Measurements from ENCODE around the gene MRLN.
"Not testable (repeated sequence)": the region's sequence is repeated elsewhere in the genome, so short reads cannot be mapped to it uniquely, and the experiment has no call there.

The MRLN gene

GRCh38 chr10:59750155-59750945, 2.9 kb downstream of the MRLN start:
- FAIRE-seq, result no peak
- no peak for DNase-seq (ENCODE audit: extremely low spot score, insufficient read length, low read depth)

GRCh38 chr10:59748834-59749233, 4.4 kb downstream of the MRLN start:
- FAIRE-seq, result no peak
- no peak for DNase-seq (ENCODE audit: extremely low spot score, insufficient read length, low read depth)

DNA sequence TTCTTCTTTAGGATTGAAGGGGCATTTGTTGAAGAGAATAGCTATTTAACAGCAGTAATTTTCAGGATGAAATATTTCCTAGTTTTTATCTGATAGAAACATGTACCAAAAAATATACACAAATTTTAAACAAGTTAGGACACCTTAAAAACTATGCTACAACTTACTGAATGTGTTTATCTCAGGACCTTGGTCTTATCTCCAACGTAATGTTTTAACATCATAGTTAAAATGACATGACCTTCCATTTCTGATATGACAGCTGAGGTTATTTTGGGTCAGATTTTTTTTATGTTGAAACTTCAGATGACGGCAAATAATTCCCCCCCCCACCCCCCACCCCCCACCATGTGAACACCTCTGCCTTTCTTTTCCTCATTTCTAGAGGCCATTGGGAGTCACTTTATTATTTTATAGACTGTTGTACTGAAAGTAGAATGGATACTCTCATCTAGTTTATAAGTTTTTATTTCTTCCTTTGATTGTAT, 8.0 kb downstream of the MRLN start:
- FAIRE-seq (no peak), DNase-seq (ENCODE audit: extremely low spot score, insufficient read length, low read depth) (no peak)

- not testable (repeated sequence) for FAIRE-seq; DNase-seq (ENCODE audit: extremely low spot score, insufficient read length, low read depth)
Observed at GRCh38 chr10:59744762-59745161, 8.5 kb downstream of the MRLN start.

GRCh38 chr10:59744156-59744555, 9.1 kb downstream of the MRLN start:
- not testable (repeated sequence) for DNase-seq (ENCODE audit: extremely low spot score, insufficient read length, low read depth); FAIRE-seq

GRCh38 chr10:59741583-59741982, 11.7 kb downstream of the MRLN start:
- FAIRE-seq (no peak), DNase-seq (ENCODE audit: extremely low spot score, insufficient read length, low read depth) (no peak)

GRCh38 chr10:59741048-59741447, 12.2 kb downstream of the MRLN start:
- DNase-seq (ENCODE audit: extremely low spot score, insufficient read length, low read depth) (no peak), FAIRE-seq (no peak)

DNA sequence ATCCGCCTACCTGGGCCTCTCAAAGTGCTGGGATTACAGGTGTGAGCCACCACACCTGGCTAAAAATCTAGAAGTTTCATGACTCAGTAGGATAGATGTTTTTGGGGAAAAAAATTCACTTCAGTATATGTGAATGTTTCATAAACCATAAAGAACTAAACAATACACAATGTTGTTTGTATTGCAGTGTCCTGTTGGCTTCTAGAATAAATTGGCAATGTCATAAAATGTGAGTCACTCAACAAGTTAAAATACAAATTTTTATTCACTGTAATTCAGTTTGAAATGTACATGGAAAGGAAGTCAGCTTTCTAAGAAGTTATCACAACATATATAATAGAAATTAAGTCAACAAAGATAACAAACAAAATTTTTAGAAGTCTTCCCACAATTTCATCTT, 16.5 kb downstream of the MRLN start:
- DNase-seq (ENCODE audit: extremely low spot score, insufficient read length, low read depth) (no peak), FAIRE-seq (no peak)

- no peak for DNase-seq (ENCODE audit: extremely low spot score, insufficient read length, low read depth)
- FAIRE-seq, result no peak
Observed at GRCh38 chr10:59735296-59735695, 18.0 kb downstream of the MRLN start.

DNA sequence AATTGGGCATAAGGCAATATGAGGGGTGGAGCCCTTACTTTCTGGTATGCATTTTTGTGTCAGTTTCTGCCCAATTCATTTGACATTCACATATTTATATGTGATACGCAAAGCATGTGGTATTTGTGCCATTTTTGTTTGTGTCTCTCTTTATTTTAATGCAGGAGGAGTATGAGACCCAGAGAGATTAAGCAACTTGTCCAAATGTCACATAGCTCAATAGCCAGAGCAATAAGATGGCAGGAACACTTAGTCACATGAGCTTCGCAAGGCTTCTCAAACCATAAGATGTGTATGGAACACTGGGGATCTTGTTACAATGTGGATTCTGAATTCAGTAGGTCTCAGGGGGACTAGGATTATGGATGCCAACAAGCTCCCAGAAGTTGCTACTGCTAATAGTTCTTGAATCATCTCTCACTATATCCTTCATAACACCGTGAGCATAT, 19.2 kb downstream of the MRLN start:
- no peak for FAIRE-seq

DNA sequence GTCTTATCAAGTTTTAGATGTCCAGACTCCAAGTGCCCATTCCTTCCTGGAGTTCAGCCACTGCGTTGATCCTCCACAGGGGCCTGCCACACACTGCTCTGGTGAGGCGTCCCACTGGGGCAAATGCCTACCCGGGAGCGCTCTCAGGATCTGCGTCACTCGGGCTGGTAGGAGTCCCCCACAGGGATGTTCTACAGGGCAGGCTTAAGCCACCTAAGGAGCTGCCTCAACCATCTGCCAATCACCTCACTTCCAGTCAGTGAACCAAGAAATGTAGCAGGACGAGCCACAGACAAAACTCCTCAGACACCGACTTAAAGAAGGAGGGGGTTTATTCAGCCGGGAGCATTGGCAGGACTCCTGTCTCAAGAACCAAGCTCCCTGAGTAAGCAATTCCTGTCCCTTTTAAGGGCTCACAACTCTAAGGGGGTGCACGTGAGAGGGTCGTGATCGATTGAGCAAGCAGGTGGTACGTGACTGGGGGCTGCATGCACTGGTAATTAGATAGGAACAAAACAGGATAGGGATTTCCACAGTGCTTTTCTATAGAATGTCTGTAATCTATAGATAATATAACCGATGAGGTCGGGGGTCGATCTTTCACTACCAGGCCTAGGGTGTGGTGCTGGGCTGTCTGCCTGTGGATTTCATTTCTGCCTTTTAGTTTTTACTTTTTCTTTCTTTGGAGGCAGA, 19.8 kb downstream of the MRLN start:
- DNase-seq (ENCODE audit: extremely low spot score, insufficient read length, low read depth); FAIRE-seq: not testable (repeated sequence)

More for the DNA sequence above, 19.2 kb downstream of the MRLN start:
- no peak for DNase-seq (ENCODE audit: extremely low spot score, insufficient read length, low read depth)

DNA sequence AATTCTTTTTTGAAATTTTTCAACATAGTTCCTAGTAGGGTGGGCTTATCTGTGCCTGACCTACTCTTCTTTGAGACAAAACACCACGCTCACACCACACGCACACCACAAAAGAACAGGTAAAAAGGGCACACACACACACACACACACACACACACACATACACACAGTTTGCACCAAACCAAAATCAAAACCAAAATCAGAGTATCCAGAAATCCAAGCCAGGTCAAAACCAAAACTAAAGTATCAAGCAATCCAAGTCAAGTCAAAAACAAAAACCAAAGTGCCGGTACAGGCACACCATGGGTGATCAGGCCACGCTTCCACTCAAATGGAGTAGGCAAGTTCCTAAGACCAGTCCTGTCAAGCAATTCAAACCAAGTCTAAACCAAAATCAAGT, 20.4 kb downstream of the MRLN start:
- DNase-seq (ENCODE audit: extremely low spot score, insufficient read length, low read depth), result not testable (repeated sequence)

GRCh38 chr10:59729167-59729566, 24.1 kb downstream of the MRLN start:
- not testable (repeated sequence) for FAIRE-seq; DNase-seq (ENCODE audit: extremely low spot score, insufficient read length, low read depth)

More for the DNA sequence above, 20.4 kb downstream of the MRLN start:
- not testable (repeated sequence) for FAIRE-seq

DNA sequence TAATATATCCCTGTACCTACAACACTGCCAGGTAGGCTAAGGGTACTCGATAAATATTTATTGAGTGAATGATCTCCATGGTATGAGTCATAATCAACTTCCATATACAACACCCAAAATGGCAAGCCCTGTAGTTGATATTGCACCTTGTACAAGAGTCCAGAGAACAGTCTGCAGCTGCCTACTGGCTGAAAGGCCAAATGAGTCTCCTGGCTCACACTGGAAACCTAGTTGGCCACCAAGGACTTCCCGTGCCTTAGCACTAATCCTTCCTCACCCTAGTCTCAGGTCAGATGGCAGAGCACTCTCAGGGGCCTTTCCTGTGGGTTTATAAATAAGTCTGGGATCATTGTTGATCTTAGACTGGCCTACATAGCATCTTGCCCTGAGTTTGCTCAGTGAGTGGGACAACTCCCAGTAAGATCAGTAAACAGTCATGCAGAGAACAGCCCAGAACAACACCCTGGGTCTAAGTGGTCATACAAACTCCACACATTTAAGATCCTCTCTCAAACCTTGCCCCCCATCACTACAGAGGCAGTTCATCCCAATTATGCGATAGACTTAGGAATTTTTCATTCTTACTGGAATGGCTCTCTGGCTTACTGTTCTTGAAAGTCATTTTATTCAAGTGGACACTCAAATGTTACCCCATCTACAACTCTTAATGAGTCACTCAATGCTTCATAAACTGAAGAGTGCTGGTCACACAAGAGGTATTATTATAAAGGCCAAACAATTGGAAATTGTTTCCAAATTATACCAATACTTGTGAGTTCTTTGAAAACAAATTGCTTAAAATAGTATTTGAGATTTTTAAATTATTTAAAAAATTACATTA, 28.9 kb downstream of the MRLN start:
- FAIRE-seq, result no peak
- DNase-seq (ENCODE audit: extremely low spot score, insufficient read length, low read depth), result no peak

GRCh38 chr10:59720377-59720776, 32.9 kb downstream of the MRLN start:
- FAIRE-seq (no peak), DNase-seq (ENCODE audit: extremely low spot score, insufficient read length, low read depth) (no peak)

- FAIRE-seq (no peak), DNase-seq (ENCODE audit: extremely low spot score, insufficient read length, low read depth) (no peak)
Observed at GRCh38 chr10:59719374-59719773, 33.9 kb downstream of the MRLN start.

DNA sequence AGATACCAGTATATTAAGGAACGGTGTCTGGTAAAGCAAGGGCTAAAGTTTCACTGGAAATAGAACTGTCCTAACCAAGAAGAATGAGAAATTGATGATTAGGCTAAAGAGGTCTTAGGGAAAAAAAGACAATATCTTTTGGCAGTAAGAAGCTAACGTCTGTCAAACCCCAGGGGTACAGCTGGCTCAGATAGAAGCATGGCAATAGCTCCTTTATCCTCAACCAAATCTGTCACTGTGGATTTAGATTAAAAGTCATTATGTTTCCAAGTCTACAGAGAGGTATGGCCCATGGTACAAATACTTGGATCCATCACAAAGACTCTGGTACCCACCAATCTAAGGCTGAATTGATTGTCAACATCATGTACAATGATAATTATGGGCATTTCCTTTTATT, 35.0 kb downstream of the MRLN start:
- DNase-seq (ENCODE audit: extremely low spot score, insufficient read length, low read depth) (no peak), FAIRE-seq (no peak)

- DNase-seq (ENCODE audit: extremely low spot score, insufficient read length, low read depth) (no peak), FAIRE-seq (no peak)
Observed at GRCh38 chr10:59713196-59713821, 39.9 kb downstream of the MRLN start.

GRCh38 chr10:59711871-59712494, 41.3 kb downstream of the MRLN start:
- FAIRE-seq, result no peak
- no peak for DNase-seq (ENCODE audit: extremely low spot score, insufficient read length, low read depth)

Data from GM18507 (cell line).